MCF 10A (cell line): Measurements from ENCODE around the gene POU4F1. TPM values are rescaled to one million over a fixed set of nuclear protein-coding genes. Genes with fewer than 3 reads are reported as not detected.

Source experiments
- BruUV-seq: library from RNA; stranded (reverse); fragments of 400-500 nt; replicated peaks from 2 replicates; lab custom pipeline; 2021; lab: Mats Ljungman, UMichigan
- CTCF ChIA-PET: fragments of 300-600 bp; sonication (Branson Sonifier 250); formaldehyde crosslinking; extraction: SDS; loops from one replicate; lab custom pipeline; 2021; ENCODE audit warnings: antibody characterized with exemption, inconsistent platforms; lab: Yijun Ruan, JAX
- POLR2A ChIA-PET: fragments of 300-600, 350-650 bp; sonication (Branson Sonifier 250); formaldehyde crosslinking; extraction: SDS; loops from one replicate; lab custom pipeline; 2020; ENCODE audit warnings: antibody characterized with exemption, inconsistent platforms; lab: Yijun Ruan, JAX
- DNase-seq: peaks from one replicate; pipeline ENCODE4 v3.0.0-alpha.2; 2018; ENCODE audit not compliant: unreplicated experiment
- H3K27ac Mint-ChIP-seq: one replicate; pipeline ENCODE4 v1.8.0; 2022; ENCODE audit warnings: mild to moderate bottlenecking, low read depth, mixed read lengths; ENCODE audit not compliant: unreplicated experiment
- H3K27me3 Mint-ChIP-seq: one replicate; pipeline ENCODE4 v1.8.0; 2022; ENCODE audit warnings: mixed read lengths; ENCODE audit not compliant: insufficient read depth, unreplicated experiment
- H3K36me3 Mint-ChIP-seq: one replicate; pipeline ENCODE4 v1.8.0; 2022; ENCODE audit warnings: mild to moderate bottlenecking, moderate library complexity, mixed read lengths; ENCODE audit not compliant: insufficient read depth, unreplicated experiment
- H3K4me1 Mint-ChIP-seq: one replicate; pipeline ENCODE4 v1.8.0; 2022; ENCODE audit warnings: mixed read lengths; ENCODE audit not compliant: insufficient read depth, unreplicated experiment
- H3K4me3 Mint-ChIP-seq: one replicate; pipeline ENCODE4 v1.8.0; 2022; ENCODE audit warnings: mild to moderate bottlenecking, moderate library complexity, mixed read lengths; ENCODE audit not compliant: unreplicated experiment
- H3K9me3 Mint-ChIP-seq: one replicate; pipeline ENCODE4 v1.8.0; 2022; ENCODE audit warnings: mixed read lengths; ENCODE audit not compliant: unreplicated experiment
- CTCF ChIP-seq: fragments of 200-600 bp; IDR thresholded peaks from one replicate; pipeline ENCODE4 v1.8.0; 2022; ENCODE audit warnings: antibody characterized with exemption, mild to moderate bottlenecking; ENCODE audit not compliant: unreplicated experiment
- intact Hi-C: fragments of 100-400 bp; cut with micrococcal nuclease; formaldehyde crosslinking; loops from 2 replicates; pipeline ENCODE4 v1.14.1; 2022
- total RNA-seq: library from RNA; stranded (reverse); gene quantifications from 2 replicates; pipeline ENCODE4 v1.2.3, GENCODE V29; 2022

POU4F1 gene
- total RNA-seq, 1 experiment from 2014 or later = not detected

- Mint-ChIP-seq H3K4me3 (no peak overlapping the region), H3K27ac (no peak overlapping the region), H3K9me3 (no peaks in the 10 kb centered on the region), H3K4me1 (no peaks in the 10 kb centered on the region), H3K36me3 (no peaks in the 10 kb centered on the region), H3K27me3 (peaks cover 78% of the 10 kb centered on the region)
- ChIA-PET POLR2A (no interaction called here), CTCF (no interaction called here)
- no TSS peak for BruUV-seq
- TF ChIP-seq CTCF = no peak
- intact Hi-C loops = no loop called here
- no peak for DNase-seq
These were observed 5.8 kb downstream of the POU4F1 start for GRCh38 chr13:78597602-78597932.

GRCh38 chr13:78596736-78597601 is 6.4 kb downstream of the POU4F1 start:
- H3K27ac Mint-ChIP-seq = no peak overlapping the region
- no peaks in the 10 kb centered on the region for H3K9me3 Mint-ChIP-seq
- H3K36me3 Mint-ChIP-seq = no peaks in the 10 kb centered on the region
- ChIA-PET CTCF (no interaction called here), POLR2A (no interaction called here)
- no peaks in the 10 kb centered on the region for H3K4me1 Mint-ChIP-seq
- H3K4me3 Mint-ChIP-seq = no peak overlapping the region
- no peak for TF ChIP-seq CTCF
- peaks cover 78% of the 10 kb centered on the region for H3K27me3 Mint-ChIP-seq
- intact Hi-C loops = no loop called here
- BruUV-seq = no TSS peak
- no peak for DNase-seq

- no TSS peak for BruUV-seq
- intact Hi-C loops = no loop called here
- Mint-ChIP-seq H3K4me1 (no peaks in the 10 kb centered on the region), H3K27me3 (peaks cover 82% of the 10 kb centered on the region), H3K4me3 (no peak overlapping the region), H3K27ac (no peak overlapping the region), H3K9me3 (no peaks in the 10 kb centered on the region), H3K36me3 (no peaks in the 10 kb centered on the region)
- ChIA-PET CTCF (no interaction called here), POLR2A (no interaction called here)
- DNase-seq = no peak
- no peak for TF ChIP-seq CTCF
These were observed 7.0 kb downstream of the POU4F1 start for GRCh38 chr13:78596399-78596735.

GRCh38 chr13:78595495-78596398 is 7.6 kb downstream of the POU4F1 start:
- intact Hi-C loops = no loop called here
- ChIA-PET CTCF (no interaction called here), POLR2A (no interaction called here)
- Mint-ChIP-seq H3K27me3 (peaks cover 78% of the 10 kb centered on the region), H3K4me1 (no peaks in the 10 kb centered on the region), H3K4me3 (no peak overlapping the region), H3K9me3 (no peaks in the 10 kb centered on the region), H3K27ac (no peak overlapping the region), H3K36me3 (no peaks in the 10 kb centered on the region)
- TF ChIP-seq CTCF = no peak
- no TSS peak for BruUV-seq
- no peak for DNase-seq
